Measurements from ENCODE around the gene RNF115. TPM values are rescaled to one million over a fixed set of nuclear protein-coding genes. Genes with fewer than 3 reads are reported as not detected.

The RNF115 gene
- total and polyA plus RNA-seq, 11 donors, result 20.5 to 76.5 (median 51.2) TPM

DNA sequence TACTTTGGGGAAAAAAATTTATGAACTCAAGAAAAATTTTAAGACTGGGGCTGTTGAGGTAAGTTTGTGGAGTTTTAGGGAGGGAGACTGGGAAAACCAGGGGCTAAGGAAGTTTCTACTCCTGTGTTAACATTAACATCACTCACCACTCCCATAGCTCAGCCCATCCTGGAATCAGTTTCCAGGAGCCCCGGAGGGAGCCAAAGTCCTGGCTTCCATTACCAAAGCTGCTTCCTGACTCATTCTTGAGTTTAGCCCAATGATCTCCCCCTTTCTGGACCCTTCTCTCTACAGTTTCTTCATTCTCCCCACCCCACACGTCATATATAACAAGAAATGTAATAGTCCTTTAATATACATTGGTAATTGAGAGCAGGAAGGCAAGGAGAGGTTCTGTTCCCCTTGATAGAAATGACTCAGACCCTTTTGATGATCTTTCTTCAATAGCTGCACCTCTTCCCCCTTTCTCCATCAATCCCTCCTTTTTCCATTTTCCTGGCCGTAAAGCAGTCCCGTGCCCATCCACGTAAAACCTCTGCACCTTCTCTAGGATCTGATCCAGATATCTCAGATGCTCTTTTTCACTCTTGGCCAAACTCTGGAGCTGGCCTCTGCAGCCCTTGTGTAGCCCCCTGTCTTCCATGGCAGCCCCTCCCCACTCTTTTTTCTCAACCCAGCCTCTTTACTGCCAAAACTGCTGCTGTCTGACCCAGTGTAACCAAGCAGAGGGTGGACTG, 39.6 kb upstream of the RNF115 start:
- peaks cover 0 to 19% (median 0%) of the 10 kb centered on the region in 9 donors for H3K36me3 ChIP-seq
- WGBS, 4 donors, result 70 to 78% (median 76%) methylated on average over 5 of the region's 5 CpGs
- H3K4me3 ChIP-seq, result no peak overlapping the region
- DNase-seq (no peak), ATAC-seq (no peak)
- TF ChIP-seq, protein P1, sequence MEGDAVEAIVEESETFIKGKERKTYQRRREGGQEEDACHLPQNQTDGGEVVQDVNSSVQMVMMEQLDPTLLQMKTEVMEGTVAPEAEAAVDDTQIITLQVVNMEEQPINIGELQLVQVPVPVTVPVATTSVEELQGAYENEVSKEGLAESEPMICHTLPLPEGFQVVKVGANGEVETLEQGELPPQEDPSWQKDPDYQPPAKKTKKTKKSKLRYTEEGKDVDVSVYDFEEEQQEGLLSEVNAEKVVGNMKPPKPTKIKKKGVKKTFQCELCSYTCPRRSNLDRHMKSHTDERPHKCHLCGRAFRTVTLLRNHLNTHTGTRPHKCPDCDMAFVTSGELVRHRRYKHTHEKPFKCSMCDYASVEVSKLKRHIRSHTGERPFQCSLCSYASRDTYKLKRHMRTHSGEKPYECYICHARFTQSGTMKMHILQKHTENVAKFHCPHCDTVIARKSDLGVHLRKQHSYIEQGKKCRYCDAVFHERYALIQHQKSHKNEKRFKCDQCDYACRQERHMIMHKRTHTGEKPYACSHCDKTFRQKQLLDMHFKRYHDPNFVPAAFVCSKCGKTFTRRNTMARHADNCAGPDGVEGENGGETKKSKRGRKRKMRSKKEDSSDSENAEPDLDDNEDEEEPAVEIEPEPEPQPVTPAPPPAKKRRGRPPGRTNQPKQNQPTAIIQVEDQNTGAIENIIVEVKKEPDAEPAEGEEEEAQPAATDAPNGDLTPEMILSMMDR (IDR thresholded peaks at IDR 0.05), result no peak
- TF ChIP-seq POLR2A (IDR thresholded peaks at IDR 0.05), result no peak
- no peak overlapping the region for H3K27ac ChIP-seq
- peaks cover 0 to 9% (median 5%) of the 10 kb centered on the region in 12 donors for H3K4me1 ChIP-seq
- intact Hi-C loops (cut with DNase I), result no loop called here
- no peaks in the 10 kb centered on the region for H3K9me3 ChIP-seq
- H3K27me3 ChIP-seq, result no peaks in the 10 kb centered on the region

DNA sequence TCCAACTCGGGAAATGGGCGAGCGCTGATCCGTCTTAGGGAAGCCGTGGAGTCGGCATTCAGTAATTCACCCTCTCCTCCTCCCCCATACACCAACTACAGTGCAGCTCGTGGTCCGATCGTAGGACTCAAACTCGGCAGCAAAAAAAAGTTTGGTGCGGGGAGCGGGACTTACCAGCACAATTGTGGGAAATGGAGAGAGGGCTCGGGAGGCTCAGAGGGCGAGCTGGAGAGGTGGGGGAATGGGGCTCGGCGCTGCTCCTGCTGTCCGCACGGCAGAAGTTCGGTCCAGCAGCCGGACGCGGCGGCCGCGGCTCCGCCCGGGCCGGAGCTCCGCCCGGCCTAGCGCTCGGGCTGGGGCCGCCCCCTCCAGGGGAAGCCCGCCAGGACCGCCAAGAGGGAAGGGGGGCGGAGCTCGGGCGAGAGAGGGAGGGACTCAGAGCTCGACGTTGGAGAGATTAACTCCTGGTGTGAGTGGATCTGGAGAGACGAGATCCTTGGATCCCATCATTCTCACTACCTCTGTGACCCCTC, 35.7 kb upstream of the RNF115 start:
- peak; percentile 77 to 92 (median 90) for ATAC-seq

DNA sequence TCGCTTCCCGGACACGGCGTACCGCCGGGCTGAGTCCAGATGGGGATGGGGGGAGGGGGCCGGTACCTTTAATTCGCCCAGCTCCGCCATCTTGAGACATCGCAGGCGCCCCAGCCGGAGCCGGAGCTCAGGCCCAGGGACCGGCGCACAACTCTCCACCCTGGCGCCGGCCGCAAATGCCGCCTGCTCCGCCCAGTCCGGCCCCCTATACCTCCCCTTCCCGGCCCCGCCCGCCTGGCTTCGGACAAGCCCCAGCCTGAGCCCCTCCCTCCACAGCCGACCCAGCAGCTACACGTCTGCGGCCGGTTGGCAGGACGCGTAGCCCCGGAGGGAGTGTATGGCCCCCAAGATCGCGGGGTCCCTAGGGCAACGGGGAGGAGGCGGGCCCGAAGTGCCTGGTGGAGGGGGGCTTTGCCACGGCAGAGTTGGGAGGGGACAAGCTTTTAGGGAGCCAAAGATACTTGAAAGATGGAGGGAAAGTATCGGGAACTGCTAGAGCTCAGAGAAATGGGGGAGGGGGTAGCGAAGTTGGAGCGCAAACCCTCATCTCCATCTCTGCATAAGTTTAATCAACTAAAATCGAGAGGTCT, 35.1 kb upstream of the RNF115 start, which contains the start of gene PIAS3:
Gene PIAS3 (minus strand): TSS at position 181 of the 590 bp plus-strand sequence. CDS start 91 bp downstream, at position 90.
- no peaks in the 10 kb centered on the region for H3K9me3 ChIP-seq
- intact Hi-C loops (cut with DNase I), result loop anchor here in 5 of 10 donors (2.0 to 10.0 kb wide), 7 partner anchors 48 to 118 kb away; partner anchors contain the start of genes LIX1L (in 4 of the 5), ANKRD34A (in 1 of the 5), ITGA10 (in 1 of the 5) and POLR3GL (in 1 of the 5)
- peaks cover 0 to 22% (median 13%) of the 10 kb centered on the region in 12 donors for H3K4me1 ChIP-seq
- WGBS, 4 donors, result 0 to 1% (median 1%) methylated on average over 38 to 42 of the region's 42 CpGs
- DNase-seq (peak; percentile 96 to 98 (median 98)), ATAC-seq (peak; percentile 96 to 97 (median 96))
- peak within 1 kb of the TSS; percentile 55 to 97 (median 90) for H3K4me3 ChIP-seq
- peaks cover 0 to 31% (median 27%) of the 10 kb centered on the region in 9 donors for H3K36me3 ChIP-seq
- H3K27ac ChIP-seq, result peak within 1 kb of the TSS; percentile 89 to 95 (median 92)
- no peaks in the 10 kb centered on the region for H3K27me3 ChIP-seq
- TF ChIP-seq POLR2A (IDR thresholded peaks at IDR 0.05), result peak in 1 of 2 donors; percentile 91
- TF ChIP-seq, protein P1 (IDR thresholded peaks at IDR 0.05), result no peak

More for the DNA sequence above, 35.7 kb upstream of the RNF115 start:
- Histone ChIP-seq H3K4me1 (peaks cover 0 to 22% (median 13%) of the 10 kb centered on the region in 12 donors), H3K27me3 (no peaks in the 10 kb centered on the region), H3K4me3 (peak overlapping the region; percentile 55 to 97 (median 90)), H3K36me3 (peaks cover 0 to 25% (median 22%) of the 10 kb centered on the region in 9 donors), H3K27ac (peak overlapping the region; percentile 89 to 95 (median 92)), H3K9me3 (no peaks in the 10 kb centered on the region)
- WGBS, 4 donors, result 0 to 1% (median 0%) methylated on average over 20 to 41 of the region's 41 CpGs
- peak; percentile 8 to 70 for TF ChIP-seq POLR2A (IDR thresholded peaks at IDR 0.05)
- TF ChIP-seq, protein P1 (IDR thresholded peaks at IDR 0.05), result peak in 3 of 12 donors; percentile 9 to 32 (median 19)
- intact Hi-C loops (cut with DNase I), result loop anchor here in 5 of 10 donors (2.0 to 10.0 kb wide), 7 partner anchors 48 to 118 kb away; partner anchors contain the start of genes LIX1L (in 4 of the 5), ANKRD34A (in 1 of the 5), ITGA10 (in 1 of the 5) and POLR3GL (in 1 of the 5)
- DNase-seq, result peak; percentile 92 to 94 (median 94)
